ENCODE measurements around the gene HNRNPLL. TPM values are rescaled to one million over a fixed set of nuclear protein-coding genes. Genes with fewer than 3 reads are reported as not detected.

The HNRNPLL gene
- polyA plus RNA-seq, 1 of the 3 experiments (the other 2 are of a cell fraction) = 24.4 TPM

- ChIA-PET CTCF (interaction anchor here (0.7 to 23.2 kb wide), 2 partner anchors 15 to 118 kb away, joined by 3 to 308 read pairs; partner anchors contain the start of gene HNRNPLL), POLR2A (no interaction called here)
- no peak overlapping the region for H2AFZ ChIP-seq (ENCODE audit: low read depth)
- H3K4me3 ChIP-seq (ENCODE audit: low read depth in 2 of 2, low read length in 1 of 2) = no peak overlapping the region
- H3K27ac ChIP-seq (ENCODE audit: low read depth in 2 of 2, low read length in 1 of 2) = peak overlapping the region in 1 of 2 experiments; percentile 7; a peak in 1 of 4 replicates
- H3F3A ChIP-seq (replicated peaks; ENCODE audit: insufficient read depth) = peaks cover 28% of the 10 kb centered on the region
- 87% methylated on average over 3 of the region's 3 CpGs for WGBS (ENCODE audit: low lambda C conversion rate)
- H3K36me3 ChIP-seq (replicated peaks in 1 of 2; ENCODE audit: control insufficient read depth in 1 of 2, insufficient read depth in 2 of 2, low read length in 1 of 2) = peaks cover 55 to 58% of the 10 kb centered on the region in 2 experiments
- peaks cover 69% of the 10 kb centered on the region for H4K20me1 ChIP-seq (ENCODE audit: insufficient read depth)
- no peaks in the 10 kb centered on the region for H3K27me3 ChIP-seq (ENCODE audit: insufficient read depth)
- no peak for DNase-seq
- H3K4me2 ChIP-seq = no peak overlapping the region
- TF ChIP-seq MXI1 (IDR thresholded peaks at IDR 0.05; ENCODE audit: low read depth, low read length) = no peak
- no peak for TF ChIP-seq GATA2 (CRISPR knock-in tag; IDR thresholded peaks at IDR 0.05)
- no peak for TF ChIP-seq NFIC (IDR thresholded peaks at IDR 0.05; ENCODE audit: borderline replicate concordance)
- no peak for TF ChIP-seq RAD21 (IDR thresholded peaks at IDR 0.05; ENCODE audit: low read length)
- no peak for TF ChIP-seq ZBTB33 (IDR thresholded peaks at IDR 0.05; ENCODE audit: borderline replicate concordance, low read depth)
- no peaks in the 10 kb centered on the region for H3K9me3 ChIP-seq
- H3K9ac ChIP-seq = no peak overlapping the region
- H3K4me1 ChIP-seq (ENCODE audit: control insufficient read depth in 1 of 2, insufficient read depth in 2 of 2, low read depth in 1 of 2, low read length in 1 of 2) = peaks cover 0 to 40% of the 10 kb centered on the region in 2 experiments; a peak in 3 of 4 replicates
- peaks cover 93% of the 10 kb centered on the region for H3K79me2 ChIP-seq (ENCODE audit: insufficient read depth)
- no peaks in the 10 kb centered on the region for H3K9me2 ChIP-seq
Observed at GRCh38 chr2:38586931-38587330, 15.8 kb downstream of the HNRNPLL start.

GRCh38 chr2:38584881-38585280 is 17.8 kb downstream of the HNRNPLL start:
- CTCF ChIA-PET = interaction anchor here (0.6 to 23.2 kb wide), 6 partner anchors 12 to 555 kb away, joined by 3 to 308 read pairs (median 20); partner anchors contain the start of gene HNRNPLL
- Histone ChIP-seq H3K9ac (no peak overlapping the region), H4K20me1 (ENCODE audit: insufficient read depth) (peaks cover 48% of the 10 kb centered on the region)
- TF ChIP-seq FOXM1 (IDR thresholded peaks at IDR 0.05; ENCODE audit: low read depth) = no peak
- no peak for TF ChIP-seq TEAD4 (IDR thresholded peaks at IDR 0.05; ENCODE audit: borderline replicate concordance, insufficient read depth)
- no peak for TF ChIP-seq TCF12 (IDR thresholded peaks at IDR 0.05)
- TF ChIP-seq USF2 (IDR thresholded peaks at IDR 0.05; ENCODE audit: borderline replicate concordance, low read depth, low read length) = no peak
- no peak for TF ChIP-seq ELF1 (IDR thresholded peaks at IDR 0.05)
- no peak for TF ChIP-seq CHD2 (IDR thresholded peaks at IDR 0.05; ENCODE audit: low read length, partially characterized antibody)
- TF ChIP-seq RFX5 (IDR thresholded peaks at IDR 0.05; ENCODE audit: low read length) = no peak
- TF ChIP-seq RAD21 (IDR thresholded peaks at IDR 0.05; ENCODE audit: low read length) = no peak
- no peak for TF ChIP-seq REST (IDR thresholded peaks at IDR 0.05; ENCODE audit: low read depth, low read length)
- no peak for TF ChIP-seq TAF1 (IDR thresholded peaks at IDR 0.05; ENCODE audit: borderline replicate concordance, low read depth, low read length)
- no peak for TF ChIP-seq SIN3A (IDR thresholded peaks at IDR 0.05; ENCODE audit: borderline replicate concordance, low read depth, low read length)
- no peak for TF ChIP-seq PBX3 (IDR thresholded peaks at IDR 0.05)
- TF ChIP-seq NFIC (IDR thresholded peaks at IDR 0.05; ENCODE audit: borderline replicate concordance) = no peak
- no peak for TF ChIP-seq YY1 (IDR thresholded peaks at IDR 0.05; ENCODE audit: low read depth)
- no peak for TF ChIP-seq IRF3 (IDR thresholded peaks at IDR 0.05; ENCODE audit: low read depth, low read length)
- TF ChIP-seq MEF2A (IDR thresholded peaks at IDR 0.05; ENCODE audit: borderline replicate concordance, low read depth) = no peak
- no peak for TF ChIP-seq RCOR1 (IDR thresholded peaks at IDR 0.05; ENCODE audit: low read length)

More at GRCh38 chr2:38584881-38585280, 17.8 kb downstream of the HNRNPLL start:
- peaks cover 54 to 63% of the 10 kb centered on the region in 2 experiments for H3K36me3 ChIP-seq (replicated peaks in 1 of 2; ENCODE audit: control insufficient read depth in 1 of 2, insufficient read depth in 2 of 2, low read length in 1 of 2)
- no peaks in the 10 kb centered on the region for H3K9me2 ChIP-seq
- POLR2A ChIA-PET = no interaction called here
- no peak overlapping the region for H2AFZ ChIP-seq (ENCODE audit: low read depth)
- H3K27me3 ChIP-seq (ENCODE audit: insufficient read depth) = no peaks in the 10 kb centered on the region
- H3K27ac ChIP-seq (ENCODE audit: low read depth in 2 of 2, low read length in 1 of 2) = no peak overlapping the region
- no peaks in the 10 kb centered on the region for H3K9me3 ChIP-seq
- H3K4me2 ChIP-seq = no peak overlapping the region
- DNase-seq = no peak
- H3K79me2 ChIP-seq (ENCODE audit: insufficient read depth) = peaks cover 86% of the 10 kb centered on the region
- H3K4me1 ChIP-seq (ENCODE audit: control insufficient read depth in 1 of 2, insufficient read depth in 2 of 2, low read depth in 1 of 2, low read length in 1 of 2) = peaks cover 0 to 30% of the 10 kb centered on the region in 2 experiments; a peak in 3 of 4 replicates
- H3K4me3 ChIP-seq (ENCODE audit: low read depth in 2 of 2, low read length in 1 of 2) = no peak overlapping the region
- peaks cover 22% of the 10 kb centered on the region for H3F3A ChIP-seq (replicated peaks; ENCODE audit: insufficient read depth)
- WGBS (ENCODE audit: low lambda C conversion rate) = 98% methylated on average over 1 of the region's 1 CpG

All from SK-N-SH (cell line).